Measurements from ENCODE around the gene SERPINE2.

The SERPINE2 gene, protein sequence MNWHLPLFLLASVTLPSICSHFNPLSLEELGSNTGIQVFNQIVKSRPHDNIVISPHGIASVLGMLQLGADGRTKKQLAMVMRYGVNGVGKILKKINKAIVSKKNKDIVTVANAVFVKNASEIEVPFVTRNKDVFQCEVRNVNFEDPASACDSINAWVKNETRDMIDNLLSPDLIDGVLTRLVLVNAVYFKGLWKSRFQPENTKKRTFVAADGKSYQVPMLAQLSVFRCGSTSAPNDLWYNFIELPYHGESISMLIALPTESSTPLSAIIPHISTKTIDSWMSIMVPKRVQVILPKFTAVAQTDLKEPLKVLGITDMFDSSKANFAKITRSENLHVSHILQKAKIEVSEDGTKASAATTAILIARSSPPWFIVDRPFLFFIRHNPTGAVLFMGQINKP

DNA sequence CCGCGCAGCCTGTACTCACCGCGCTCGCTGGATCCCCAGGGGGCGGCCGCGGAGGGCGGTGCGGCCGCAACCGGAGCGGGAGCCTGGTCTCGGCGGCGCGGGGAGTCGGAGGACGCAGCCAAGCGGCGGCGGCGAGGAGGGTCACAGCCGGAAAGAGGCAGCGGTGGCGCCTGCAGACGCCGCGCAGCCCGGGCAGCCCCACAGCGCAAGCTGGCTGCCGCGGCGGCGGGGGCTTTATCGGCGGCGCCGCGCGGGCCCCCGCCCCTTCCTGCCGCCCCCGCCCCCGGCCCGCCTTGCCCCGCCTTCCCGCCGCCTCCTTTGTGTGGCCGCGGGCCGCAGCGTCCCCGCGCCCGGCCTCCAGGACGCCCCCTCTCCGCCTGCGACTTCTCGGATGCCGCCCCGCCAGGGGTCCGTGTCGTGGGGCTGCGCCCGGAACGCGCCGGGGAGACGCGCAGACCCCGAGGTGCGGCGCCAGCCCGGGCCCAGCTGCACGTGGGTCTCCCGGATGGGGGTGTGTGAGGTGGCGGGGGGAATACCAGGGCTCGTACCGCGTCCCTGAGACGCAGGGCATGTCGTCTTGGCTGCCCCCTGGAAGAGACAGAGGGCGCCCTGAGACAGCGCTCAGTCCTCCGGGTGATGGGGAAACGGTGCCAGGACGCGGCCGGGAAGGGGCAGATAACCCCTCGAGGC, at the start of gene SERPINE2:
Gene SERPINE2 (minus strand): TSS at position 207 of the 690 bp plus-strand sequence. CDS start 37,386 bp downstream, outside the sequence.
- FAIRE-seq: no peak

DNA sequence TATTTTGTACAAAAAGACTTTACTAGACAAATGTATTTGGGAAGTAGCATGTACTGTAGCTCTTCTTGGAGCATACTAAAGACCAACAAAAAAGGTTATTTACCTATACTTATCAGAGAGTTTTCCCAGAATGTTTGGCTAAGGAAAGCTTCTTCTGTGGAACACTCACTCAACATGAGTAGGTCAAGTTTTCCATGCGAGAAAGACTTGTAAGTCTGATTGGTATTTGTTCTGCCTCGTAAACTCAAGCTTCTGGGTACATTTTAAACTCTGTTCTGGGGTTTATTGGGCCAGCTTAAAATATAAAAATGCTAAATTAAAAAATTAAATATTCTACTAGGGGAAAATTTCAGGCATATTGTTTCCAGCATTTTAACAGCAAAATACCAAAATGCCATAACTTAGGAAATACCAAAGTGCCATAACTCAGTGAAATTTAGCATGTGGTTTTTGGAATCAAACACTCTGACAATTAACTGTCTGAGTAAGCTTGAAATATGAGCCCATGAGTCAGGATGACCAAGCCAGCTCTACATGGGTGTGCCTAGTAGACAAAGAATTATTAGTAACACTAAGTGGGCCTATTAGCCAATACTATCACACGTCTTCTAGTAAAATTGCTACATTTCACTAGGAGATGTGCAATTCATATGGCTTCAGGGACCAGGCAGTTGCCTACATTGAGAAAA, 47.3 kb upstream of the SERPINE2 start:
- no peak for FAIRE-seq

DNA sequence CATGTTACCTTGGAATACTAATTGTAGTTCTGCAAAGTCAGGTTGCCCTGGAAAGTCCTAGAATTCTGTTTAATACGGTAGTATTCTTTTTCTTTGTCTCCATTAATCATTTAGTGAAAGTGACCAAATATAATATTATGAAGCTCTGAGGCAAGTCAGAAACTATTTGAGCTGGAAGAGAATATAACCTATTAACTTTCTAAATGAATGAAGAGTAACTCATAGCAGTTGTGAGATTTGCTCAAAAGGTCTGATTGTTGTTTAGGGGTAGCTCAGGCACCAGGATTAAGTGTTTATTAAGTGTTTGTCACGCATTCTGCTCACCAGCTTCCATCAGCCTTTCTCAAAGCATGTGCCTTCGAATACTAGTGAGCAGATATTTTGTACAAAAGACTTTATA, 46.7 kb upstream of the SERPINE2 start:
- no peak for FAIRE-seq

DNA sequence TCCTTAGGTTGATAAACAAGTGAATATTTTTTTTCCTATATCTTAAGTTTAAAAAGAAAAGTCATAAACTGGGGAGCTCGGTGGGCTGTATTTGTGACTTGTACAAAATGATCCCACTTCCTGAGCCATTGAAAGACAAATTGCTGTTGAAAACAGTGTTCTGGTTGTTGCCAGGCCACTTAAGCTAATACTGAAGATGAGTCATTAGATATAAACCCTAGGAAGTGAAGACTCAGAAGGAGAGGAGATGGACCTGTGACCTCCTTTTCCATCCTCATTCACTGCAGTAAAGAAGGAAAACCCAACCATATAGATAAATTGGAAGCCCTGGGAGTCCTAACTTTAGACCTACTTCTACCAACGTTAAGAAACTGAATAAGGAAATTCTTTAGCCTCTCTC, 46.2 kb upstream of the SERPINE2 start:
- no peak for FAIRE-seq

DNA sequence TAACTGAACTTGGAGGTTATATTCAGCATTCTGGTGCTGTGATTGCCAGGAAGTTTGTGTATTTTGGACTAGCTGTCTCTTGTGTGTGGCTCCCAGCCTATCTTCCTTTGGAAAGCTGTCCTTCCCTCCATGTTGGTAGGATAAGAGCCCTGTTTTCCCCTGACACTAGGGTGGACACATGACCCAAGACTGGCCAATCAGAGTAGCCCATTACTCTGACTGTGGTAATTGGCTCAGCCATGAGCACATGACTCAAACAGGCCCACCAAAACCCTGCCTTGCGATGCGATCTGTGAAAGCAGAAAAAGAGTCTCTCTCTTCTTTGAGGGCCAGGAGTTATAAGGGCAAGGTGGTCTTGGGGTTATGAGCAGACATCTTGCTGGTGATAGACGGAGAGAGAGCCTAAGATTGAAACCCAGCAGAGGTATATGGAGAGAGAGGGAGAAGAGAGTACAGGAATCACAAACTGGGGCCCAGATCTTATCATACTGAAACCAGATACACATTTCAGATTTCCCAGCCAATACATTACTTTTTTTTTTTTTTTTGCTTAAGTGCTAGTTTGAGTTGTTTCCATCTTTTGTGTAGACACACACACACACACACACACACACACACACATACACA, 45.3 kb upstream of the SERPINE2 start:
- FAIRE-seq: no peak

DNA sequence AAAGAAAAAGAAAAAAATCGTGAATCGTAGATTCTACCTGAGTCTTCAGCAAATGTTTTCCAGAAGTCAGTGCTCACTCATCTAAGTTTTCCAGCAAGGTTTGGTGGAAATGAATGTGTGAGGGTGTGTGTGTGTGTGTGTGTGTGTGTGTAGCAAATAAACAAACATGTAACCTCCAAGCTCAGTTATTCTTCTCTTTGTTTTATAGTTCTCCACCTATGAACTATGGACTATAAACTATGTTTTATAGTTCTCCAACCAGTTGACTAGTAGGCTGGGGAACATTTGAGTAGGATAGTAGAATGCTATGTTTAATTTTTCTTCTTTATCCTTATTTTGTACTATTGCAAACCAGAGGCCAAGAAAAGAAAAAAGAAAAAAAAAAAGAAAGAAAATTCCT, 44.6 kb upstream of the SERPINE2 start:
- FAIRE-seq: peak; percentile 93

DNA sequence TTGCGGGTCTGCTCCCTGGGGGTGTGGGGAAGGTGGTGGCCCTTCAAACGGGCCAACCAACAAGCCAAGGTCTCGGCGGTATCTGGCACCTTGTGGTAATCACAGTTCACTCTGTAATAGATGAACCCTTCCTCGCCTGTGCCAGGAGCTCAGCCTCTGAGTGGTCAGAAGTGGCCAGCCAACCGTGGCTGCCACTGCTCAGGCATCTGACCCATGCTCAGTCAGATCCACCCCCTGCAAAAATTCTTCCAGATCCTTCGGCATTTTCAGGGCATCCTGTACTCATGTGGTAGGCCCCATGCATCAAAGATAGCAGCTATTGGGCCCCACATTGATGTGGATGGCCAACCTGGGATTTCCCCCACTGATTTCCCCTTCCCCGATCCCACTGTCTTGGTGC, 39.6 kb upstream of the SERPINE2 start:
- FAIRE-seq: no peak

DNA sequence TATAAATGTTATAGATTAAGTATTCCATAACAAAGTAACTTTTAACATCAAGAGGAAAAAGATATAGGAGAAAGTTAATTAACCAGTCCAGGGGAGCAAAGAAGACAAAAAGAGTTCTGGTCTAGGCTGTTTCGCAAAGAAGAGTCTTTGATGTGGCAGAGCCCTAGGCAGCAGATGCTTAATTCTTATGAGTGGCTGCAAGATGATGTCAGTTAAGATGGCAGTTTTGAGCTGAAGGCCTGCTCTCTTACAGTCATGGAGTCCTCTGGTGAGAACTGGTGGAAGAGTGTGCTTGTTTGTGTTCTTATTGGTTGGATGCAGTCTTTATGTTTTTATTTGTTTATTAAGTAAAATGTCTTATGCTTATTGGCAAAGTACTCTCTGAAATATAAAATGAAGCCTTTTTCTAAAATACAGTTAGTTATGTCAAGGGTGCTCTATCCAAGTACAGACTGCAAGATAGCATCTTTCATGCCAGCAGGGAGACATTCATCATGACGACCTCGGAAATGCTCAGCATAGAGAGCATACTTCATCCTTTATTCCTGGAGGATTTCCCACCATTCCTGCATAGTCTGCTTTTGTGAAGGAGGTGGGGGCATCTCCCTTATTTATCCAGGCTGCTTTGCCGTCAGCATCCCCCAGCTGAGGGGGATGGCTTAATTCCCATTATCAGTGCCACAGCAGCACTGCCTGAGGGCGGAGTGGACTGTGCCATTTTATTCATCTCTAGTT, 38.9 kb upstream of the SERPINE2 start:
- FAIRE-seq: no peak

DNA sequence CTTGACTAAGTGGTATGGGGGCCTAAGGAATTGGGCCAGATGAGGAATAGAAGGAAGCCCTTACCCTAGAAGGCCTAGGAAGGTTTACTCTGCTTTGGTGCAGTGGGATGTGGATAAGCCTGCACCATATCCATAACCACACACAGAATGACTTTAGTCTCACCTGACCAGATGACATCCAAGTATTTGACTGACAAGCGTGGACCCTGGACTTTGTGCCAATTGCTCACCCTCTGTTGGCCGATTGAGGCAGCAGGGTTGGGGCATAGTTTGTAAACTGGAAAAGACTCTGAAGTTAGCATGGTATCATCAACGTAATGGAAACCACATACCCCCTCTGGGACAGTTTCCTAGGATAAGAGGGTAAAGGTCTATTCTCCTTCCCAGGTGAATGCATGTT, 36.5 kb upstream of the SERPINE2 start:
- FAIRE-seq: no peak

DNA sequence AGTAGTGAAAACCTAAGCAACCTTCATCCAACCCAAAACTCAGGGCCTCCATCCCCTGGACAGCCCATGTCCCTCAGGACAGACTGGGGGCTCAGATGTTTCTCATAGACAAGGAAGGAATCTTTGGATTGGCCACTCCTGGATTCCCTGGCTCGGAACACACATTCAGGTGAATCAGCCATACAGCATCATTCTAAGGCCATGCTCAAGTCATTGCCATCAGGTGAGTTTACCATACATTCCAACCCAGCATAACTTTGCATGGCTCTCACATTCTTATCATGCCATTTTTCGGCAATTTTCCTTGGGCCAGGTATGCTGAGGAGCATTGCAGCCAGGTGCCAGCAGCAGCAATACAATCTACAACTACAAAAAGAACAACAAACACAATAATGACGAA, 34.6 kb upstream of the SERPINE2 start:
- no peak for FAIRE-seq

DNA sequence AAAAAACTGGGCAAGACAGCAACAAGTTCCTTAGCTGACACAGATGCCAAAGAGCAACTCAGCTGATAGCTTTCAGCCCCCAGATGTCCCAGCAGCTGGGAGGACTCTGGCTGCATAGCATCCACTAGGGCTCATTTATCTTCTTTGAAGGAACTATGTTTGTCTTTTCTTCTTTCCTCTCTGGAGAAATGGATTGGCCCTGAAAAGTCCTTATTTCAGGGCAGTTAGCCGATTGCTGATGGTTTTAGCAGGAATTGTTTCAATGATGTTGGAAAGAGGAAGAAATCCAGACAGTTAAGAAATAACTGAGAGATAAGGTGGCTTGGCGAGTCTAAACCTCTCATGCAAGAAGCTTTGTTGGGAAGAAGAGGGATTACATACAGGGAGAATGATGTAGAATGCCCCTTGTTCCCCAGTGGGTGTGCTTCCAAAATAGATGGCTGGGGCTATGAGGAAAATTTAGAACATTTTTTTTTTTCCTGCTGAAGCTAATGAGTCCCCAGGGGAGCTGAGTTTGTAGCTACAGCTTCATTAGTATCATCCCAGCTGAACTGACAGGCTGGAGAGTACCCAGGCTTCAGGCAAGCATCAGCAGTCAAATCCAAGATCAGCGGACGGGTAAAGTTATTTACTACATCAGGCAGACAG, 33.6 kb upstream of the SERPINE2 start:
- FAIRE-seq: no peak

DNA sequence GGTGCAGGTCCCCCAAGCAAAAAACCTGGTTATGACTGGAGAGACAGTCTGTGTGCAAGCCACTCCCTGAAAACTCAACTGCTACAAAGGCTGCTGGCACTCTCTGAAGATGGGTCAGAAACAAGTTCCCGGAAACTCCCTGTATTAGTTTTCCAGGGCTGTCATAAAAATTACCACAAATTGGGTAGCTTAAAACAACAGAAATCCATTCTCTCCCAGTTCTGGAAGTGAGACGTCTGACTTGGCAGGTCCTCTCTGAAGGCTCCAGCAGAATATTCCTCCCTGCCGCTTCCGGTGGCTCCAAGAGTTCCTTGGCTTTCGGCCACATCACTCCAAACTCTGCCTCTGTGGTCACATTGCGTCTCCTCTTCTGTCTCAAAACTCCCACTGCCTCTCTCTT, 30.1 kb upstream of the SERPINE2 start:
- FAIRE-seq: no peak

DNA sequence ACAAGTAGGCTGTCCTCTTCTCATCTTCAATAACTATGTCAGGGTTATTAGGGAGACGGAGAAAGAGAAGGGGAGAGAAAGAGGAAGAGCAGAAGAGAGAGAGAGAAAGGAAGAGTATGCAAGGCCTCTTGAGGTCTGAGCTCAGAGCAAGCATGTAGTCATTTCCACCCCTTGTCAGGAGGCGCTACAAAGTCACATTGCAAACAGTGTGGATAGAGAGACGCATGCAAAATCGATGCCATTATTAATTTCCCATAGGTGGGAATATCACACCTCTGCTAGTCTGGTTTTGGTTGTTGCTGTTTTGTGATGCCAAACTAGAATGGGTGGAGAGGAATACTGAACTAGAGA, 24.2 kb upstream of the SERPINE2 start:
- no peak for FAIRE-seq

DNA sequence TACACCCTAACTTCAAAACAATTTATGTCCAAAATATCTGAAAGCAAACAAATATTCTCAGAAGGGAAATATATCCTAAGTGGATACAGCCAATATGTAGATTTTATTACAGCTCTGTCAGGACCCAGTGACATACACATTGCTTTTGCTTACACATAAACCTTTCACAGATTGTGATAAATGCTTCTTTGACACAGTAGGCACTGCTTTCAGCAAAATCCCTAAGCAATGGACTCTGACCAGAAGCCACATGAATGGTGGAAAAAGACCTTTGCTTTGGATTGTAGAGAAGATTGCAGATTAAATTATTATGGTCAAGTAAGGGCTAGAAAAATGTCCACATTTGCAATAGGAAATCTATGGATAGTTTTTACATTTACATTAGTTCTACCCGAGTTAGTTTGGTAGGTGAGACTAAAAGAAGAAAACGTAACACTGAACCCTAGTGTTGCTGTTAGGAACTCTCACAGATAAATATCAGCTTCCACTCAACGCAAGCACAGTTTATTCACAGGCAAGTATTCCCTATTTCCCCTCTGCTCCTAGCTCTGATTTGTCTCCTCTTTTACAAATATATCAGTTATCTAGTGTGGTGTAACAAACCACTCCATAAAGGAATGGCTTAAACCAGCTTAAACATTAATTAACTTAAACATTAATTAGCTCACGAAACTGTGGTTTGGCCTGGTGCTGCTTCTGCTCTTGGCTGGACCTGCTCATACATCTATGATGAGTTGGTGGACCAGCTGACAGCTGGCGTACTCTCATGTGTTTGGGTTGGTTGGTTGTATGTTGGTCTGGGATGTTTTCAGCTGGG, 23.6 kb upstream of the SERPINE2 start:
- FAIRE-seq: no peak

DNA sequence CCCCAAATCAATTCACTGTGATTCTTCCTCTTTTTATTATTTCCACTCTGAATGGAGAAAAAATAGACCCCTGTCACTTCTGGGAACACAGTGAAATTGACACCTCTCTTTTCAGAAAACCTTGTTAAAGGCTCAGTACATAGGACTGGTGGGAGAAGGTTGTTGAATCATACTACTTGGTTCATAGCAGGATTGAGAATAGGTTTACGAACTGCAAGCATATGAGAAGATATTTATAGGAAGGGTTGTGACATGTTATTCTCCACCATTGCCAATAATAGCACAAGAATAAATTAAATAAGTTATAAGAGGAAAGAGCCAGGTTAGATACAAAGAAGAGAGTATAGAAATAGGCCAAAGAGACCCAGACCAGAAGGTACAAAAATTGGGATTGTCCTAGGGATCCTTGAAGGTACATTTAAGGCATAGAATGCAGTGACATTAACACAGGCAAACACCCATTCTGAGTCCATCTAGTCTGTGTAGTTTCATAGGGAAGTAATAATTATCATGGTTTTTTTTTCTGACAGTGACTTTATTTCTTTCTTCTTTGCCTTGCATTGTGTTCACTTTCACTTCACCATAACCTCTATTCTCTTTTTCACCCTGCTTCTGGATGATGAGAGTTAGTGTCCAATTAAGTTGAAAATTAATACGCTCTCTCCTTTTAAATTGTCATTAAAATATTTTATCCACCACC, 21.8 kb upstream of the SERPINE2 start:
- no peak for FAIRE-seq

DNA sequence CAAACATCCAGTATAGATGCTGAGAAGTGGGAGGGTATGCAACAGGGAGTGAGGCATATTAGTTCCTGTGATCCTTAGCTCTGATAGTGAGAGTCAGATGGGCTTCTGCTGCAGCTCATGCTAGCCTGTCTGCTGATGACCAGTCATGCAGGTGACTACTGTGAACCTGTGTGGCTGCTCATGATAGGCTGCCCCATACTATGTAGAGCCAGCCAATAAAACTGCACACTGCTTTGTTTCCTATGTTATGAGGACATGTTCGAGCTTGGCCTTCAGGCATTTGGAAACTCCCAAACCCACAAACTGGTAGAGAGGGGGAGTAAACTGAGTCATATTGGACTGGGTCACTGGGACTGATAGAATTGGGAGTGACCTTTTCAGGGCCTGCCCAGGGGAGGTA, 20.1 kb upstream of the SERPINE2 start:
- FAIRE-seq: no peak

DNA sequence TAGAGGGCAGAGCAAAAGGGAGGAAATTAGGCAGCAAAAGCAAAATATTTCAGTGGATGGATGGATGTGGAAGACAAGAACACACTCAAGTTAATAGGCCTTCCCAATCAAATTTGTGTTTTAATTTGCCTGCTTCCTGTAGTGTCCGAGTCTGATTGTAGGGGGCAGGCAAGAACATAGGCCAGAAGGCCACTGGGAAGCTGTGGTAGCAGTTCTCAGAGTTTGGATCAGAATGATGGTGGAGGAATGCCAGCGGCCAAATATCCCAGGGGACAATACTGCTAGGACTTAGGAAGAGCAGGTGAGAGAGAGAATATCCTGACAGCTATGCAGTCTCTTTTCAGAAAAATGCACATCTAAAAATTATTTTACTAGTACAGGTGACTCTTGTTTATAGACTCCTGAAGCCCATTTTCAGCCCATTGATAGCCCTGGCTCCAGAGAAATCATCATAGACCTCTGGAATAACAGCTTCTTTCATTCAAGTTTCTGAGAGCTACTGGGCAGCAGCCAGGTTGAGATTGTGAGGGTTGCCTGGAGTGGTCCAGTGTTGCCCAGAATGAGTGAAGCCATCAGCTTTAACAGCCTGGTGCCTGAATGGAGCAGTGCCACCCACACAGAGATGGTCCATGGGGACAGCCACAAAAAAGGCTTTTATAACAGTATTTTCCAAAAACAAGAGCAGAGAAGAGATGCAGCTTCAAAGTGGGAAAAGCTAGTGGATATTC, 19.1 kb upstream of the SERPINE2 start:
- FAIRE-seq: no peak

DNA sequence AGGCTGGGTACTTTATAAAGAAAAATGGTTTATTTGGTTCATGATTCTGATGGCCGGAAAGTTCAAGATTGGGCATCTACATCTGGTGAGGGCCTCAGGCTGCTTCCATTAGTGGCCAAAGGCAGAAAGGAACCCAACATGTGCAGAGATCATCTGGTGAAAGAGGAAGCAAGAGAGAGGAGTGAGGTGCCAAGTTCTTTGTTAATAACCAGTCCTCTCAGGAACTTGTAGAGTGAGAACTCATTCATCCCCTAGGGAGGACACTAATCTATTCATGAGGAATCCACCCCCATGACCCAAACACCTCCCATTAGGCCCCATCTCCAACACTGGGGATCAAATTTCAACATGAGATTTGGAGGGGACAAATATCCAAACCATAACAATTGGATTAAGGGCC, 17.8 kb upstream of the SERPINE2 start:
- FAIRE-seq: no peak

DNA sequence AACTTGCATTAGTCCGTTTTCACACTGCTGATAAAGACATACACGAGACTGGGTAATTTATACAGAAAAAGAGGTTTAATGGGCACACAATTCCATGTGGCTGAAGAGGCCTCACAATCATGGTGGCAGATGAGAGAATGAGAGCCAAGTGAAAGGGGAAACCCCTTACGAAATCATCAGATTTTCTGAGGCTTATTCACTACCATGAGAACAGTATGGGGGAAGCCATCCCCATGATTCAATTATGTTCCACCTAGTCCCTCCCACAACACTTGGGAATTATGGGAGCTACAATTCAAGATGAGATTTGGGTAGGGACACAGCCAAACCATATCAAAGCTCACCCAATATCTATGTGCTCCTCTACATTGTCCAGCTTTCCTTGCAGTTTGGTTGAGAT, 16.0 kb upstream of the SERPINE2 start:
- no peak for FAIRE-seq

DNA sequence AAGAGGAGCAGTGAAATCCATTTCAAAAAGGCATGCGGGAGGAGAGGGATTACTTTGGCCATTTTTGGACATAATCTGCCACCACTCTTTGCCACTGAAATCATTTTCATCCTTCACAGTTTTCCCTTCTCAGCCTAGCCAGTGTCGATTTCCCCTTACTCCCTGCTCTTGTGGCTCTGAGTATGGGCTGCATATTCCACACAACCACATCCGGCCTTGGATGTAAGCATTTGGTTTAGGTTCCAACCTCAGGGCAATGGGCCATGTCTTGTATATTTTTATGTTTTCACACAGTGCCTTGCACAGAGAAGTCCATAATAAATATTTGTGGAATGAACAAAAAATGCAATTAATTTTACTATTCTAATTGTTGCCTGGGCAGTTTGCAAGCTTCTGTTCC, 7.7 kb upstream of the SERPINE2 start:
- no peak for FAIRE-seq

All from endometrium (tissue), 2 donors.